ENCODE measurements around the gene TSPYL2.

Gene TSPYL2

DNA sequence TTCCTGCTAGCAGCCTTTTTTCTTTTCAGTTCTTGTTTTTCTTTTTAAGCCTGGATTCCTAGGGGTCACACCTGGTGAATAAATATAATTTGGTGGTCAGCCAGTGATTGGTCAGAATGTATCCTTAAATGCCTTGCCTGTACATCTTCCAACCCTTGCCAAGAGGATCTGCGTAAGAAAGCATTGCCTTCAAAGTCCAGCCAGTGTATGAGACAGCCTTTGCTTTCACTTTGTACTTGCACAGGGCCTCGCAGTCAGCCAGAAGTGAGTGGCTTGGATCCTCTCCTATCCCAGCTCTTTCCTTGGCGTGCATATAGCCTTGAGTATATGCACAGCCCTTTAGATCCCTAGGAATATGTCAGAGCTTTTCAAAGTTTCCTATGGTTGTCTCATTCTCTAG, 33.9 kb downstream of the TSPYL2 start:
- no peak for TF ChIP-seq CTCF (IDR thresholded peaks at IDR 0.05; ENCODE audit: low read depth, low read length, missing control alignments)
- H3K4me3 ChIP-seq (replicated peaks; ENCODE audit: low read depth, low read length) = no peak overlapping the region
- no peak for DNase-seq (ENCODE audit: extremely low read depth, low read depth)

- no peak overlapping the region for H3K4me3 ChIP-seq (replicated peaks; ENCODE audit: low read depth, low read length)
- no peak for TF ChIP-seq CTCF (IDR thresholded peaks at IDR 0.05; ENCODE audit: low read depth, low read length, missing control alignments)
- no peak for DNase-seq (ENCODE audit: extremely low read depth, low read depth)
These were observed 39.8 kb downstream of the TSPYL2 start for GRCh38 chrX:53122013-53122412.

GRCh38 chrX:53125506-53125905, 43.3 kb downstream of the TSPYL2 start:
- DNase-seq (ENCODE audit: extremely low read depth, low read depth) = no peak
- H3K4me3 ChIP-seq (replicated peaks; ENCODE audit: low read depth, low read length) = no peak overlapping the region
- TF ChIP-seq CTCF (IDR thresholded peaks at IDR 0.05; ENCODE audit: low read depth, low read length, missing control alignments) = no peak

DNA sequence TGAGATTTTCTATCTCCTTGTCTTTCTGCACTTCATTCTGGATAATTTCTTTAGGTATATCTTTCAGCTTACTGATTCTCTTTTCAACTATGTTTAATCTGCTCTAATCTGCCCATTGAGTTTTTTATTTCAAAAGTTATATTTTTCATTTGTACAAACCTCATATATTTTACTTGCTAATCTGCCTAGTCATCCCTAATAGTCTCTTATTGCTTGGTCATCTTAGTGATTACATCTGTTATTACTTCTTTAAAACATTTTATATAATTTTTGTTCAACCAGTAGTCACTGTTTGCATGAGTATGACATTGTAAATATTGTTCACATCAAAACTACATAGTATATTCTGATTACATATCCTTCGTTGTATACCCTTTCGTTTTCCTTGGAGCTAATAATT, 44.2 kb downstream of the TSPYL2 start:
- TF ChIP-seq CTCF (IDR thresholded peaks at IDR 0.05; ENCODE audit: low read depth, low read length, missing control alignments) = no peak
- DNase-seq (ENCODE audit: extremely low read depth, low read depth) = no peak
- H3K4me3 ChIP-seq (replicated peaks; ENCODE audit: low read depth, low read length) = no peak overlapping the region

- DNase-seq (ENCODE audit: extremely low read depth, low read depth) = no peak
- no peak for TF ChIP-seq CTCF (IDR thresholded peaks at IDR 0.05; ENCODE audit: low read depth, low read length, missing control alignments)
- H3K4me3 ChIP-seq (replicated peaks; ENCODE audit: low read depth, low read length) = no peak overlapping the region
These were observed 46.1 kb downstream of the TSPYL2 start for GRCh38 chrX:53128097-53128749.

GRCh38 chrX:53133400-53133799, 51.2 kb downstream of the TSPYL2 start:
- TF ChIP-seq CTCF (IDR thresholded peaks at IDR 0.05; ENCODE audit: low read depth, low read length, missing control alignments) = no peak
- DNase-seq (ENCODE audit: extremely low read depth, low read depth) = no peak
- no peak overlapping the region for H3K4me3 ChIP-seq (replicated peaks; ENCODE audit: low read depth, low read length)

- no peak for DNase-seq (ENCODE audit: extremely low read depth, low read depth)
- no peak for TF ChIP-seq CTCF (IDR thresholded peaks at IDR 0.05; ENCODE audit: low read depth, low read length, missing control alignments)
- H3K4me3 ChIP-seq (replicated peaks; ENCODE audit: low read depth, low read length) = no peak overlapping the region
These were observed 53.4 kb downstream of the TSPYL2 start for GRCh38 chrX:53135581-53135980.
